Adrenal gland (tissue), 5 donors: ENCODE results near the gene PLIN5.

Experiments used
- POLR2A ChIP-seq, 2 donors: fragments of 450-650 bp; IDR thresholded peaks; one replicate each; pipeline ENCODE4 v1.6.1; 2017; ENCODE audit warnings: antibody characterized with exemption in 2 of 2, mild to moderate bottlenecking in 2 of 2, moderate library complexity in 1 of 2
- TF ChIP-seq, protein P1 (sequence below), 6 experiments: fragments of 450-650 bp in 4 of 6; fragments of 200-600 bp in 2 of 6; sonication (generic) in 1 of 6; IDR thresholded peaks; 1 replicate in 5 of 6; 2 replicates in 1 of 6; pipeline versions ENCODE4 v1.5.1 to v1.8.0; 2016 to 2021; ENCODE audit warnings: antibody characterized with exemption in 6 of 6, mild to moderate bottlenecking in 2 of 6, moderate library complexity in 1 of 6
- donor health status: DM: no; HTN: no; CAD: no.

- TF ChIP-seq, protein P1, sequence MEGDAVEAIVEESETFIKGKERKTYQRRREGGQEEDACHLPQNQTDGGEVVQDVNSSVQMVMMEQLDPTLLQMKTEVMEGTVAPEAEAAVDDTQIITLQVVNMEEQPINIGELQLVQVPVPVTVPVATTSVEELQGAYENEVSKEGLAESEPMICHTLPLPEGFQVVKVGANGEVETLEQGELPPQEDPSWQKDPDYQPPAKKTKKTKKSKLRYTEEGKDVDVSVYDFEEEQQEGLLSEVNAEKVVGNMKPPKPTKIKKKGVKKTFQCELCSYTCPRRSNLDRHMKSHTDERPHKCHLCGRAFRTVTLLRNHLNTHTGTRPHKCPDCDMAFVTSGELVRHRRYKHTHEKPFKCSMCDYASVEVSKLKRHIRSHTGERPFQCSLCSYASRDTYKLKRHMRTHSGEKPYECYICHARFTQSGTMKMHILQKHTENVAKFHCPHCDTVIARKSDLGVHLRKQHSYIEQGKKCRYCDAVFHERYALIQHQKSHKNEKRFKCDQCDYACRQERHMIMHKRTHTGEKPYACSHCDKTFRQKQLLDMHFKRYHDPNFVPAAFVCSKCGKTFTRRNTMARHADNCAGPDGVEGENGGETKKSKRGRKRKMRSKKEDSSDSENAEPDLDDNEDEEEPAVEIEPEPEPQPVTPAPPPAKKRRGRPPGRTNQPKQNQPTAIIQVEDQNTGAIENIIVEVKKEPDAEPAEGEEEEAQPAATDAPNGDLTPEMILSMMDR (IDR thresholded peaks at IDR 0.05), result no peak
- no peak for TF ChIP-seq POLR2A (IDR thresholded peaks at IDR 0.05)
Observed at GRCh38 chr19:4503825-4504170, 31.2 kb downstream of the PLIN5 start.
